ENCODE measurements around the gene CLRN2. TPM values are rescaled to one million over a fixed set of nuclear protein-coding genes. Genes with fewer than 3 reads are reported as not detected.

CLRN2 gene
- total and polyA plus RNA-seq, 4 donors = 0.19 TPM; not detected in 3

- peaks cover 13 to 24% (median 18%) of the 10 kb centered on the region in 4 donors for H3K36me3 ChIP-seq (ENCODE audit: control insufficient read depth in 4 of 4, insufficient read depth in 3 of 4, low read depth in 1 of 4, low read length in 3 of 4)
- H3K9ac ChIP-seq (ENCODE audit: low read depth in 1 of 2, low read length in 2 of 2) = peak overlapping the region in 1 of 2 donors; percentile 49
- H3K27me3 ChIP-seq (ENCODE audit: control insufficient read depth in 4 of 4, insufficient read depth in 4 of 4, low read length in 3 of 4) = no peaks in the 10 kb centered on the region
- H3K27ac ChIP-seq (ENCODE audit: low read depth in 1 of 2, low read length in 2 of 2) = peak overlapping the region; percentile 21 to 52
- H3K4me3 ChIP-seq (ENCODE audit: low read depth in 1 of 3, low read length in 3 of 3) = no peak overlapping the region
- TF ChIP-seq RAD21 (IDR thresholded peaks at IDR 0.05) (no peak), ZBTB33 (IDR thresholded peaks at IDR 0.05) (no peak), RXRA (IDR thresholded peaks at IDR 0.05) (no peak), HNF4A (conservative IDR thresholded peaks at IDR 0.05) (no peak), MAX (IDR thresholded peaks at IDR 0.05) (no peak), JUND (IDR thresholded peaks at IDR 0.05) (no peak), FOXA2 (IDR thresholded peaks at IDR 0.05) (no peak)
- no peaks in the 10 kb centered on the region for H3K9me3 ChIP-seq (ENCODE audit: control insufficient read depth in 4 of 4, low read length in 3 of 4)
- H3K4me1 ChIP-seq (ENCODE audit: control insufficient read depth in 4 of 4, insufficient read depth in 4 of 4, low read length in 3 of 4) = peaks cover 21 to 49% (median 39%) of the 10 kb centered on the region in 4 donors
- WGBS = 78% methylated on average over 3 of the region's 3 CpGs
- DNase-seq (ENCODE audit: low spot score) = no peak
These were observed 23.8 kb upstream of the CLRN2 start for GRCh38 chr4:17491196-17491595.

GRCh38 chr4:17492058-17492741 lies 22.8 kb upstream of the CLRN2 start:
- Histone ChIP-seq H3K36me3 (ENCODE audit: control insufficient read depth in 4 of 4, insufficient read depth in 3 of 4, low read depth in 1 of 4, low read length in 3 of 4) (peaks cover 7 to 16% (median 12%) of the 10 kb centered on the region in 4 donors), H3K27me3 (ENCODE audit: control insufficient read depth in 4 of 4, insufficient read depth in 4 of 4, low read length in 3 of 4) (no peaks in the 10 kb centered on the region), H3K27ac (ENCODE audit: low read depth in 1 of 2, low read length in 2 of 2) (peak overlapping the region; percentile 35 to 63), H3K4me1 (ENCODE audit: control insufficient read depth in 4 of 4, insufficient read depth in 4 of 4, low read length in 3 of 4) (peaks cover 26 to 55% (median 41%) of the 10 kb centered on the region in 4 donors), H3K9me3 (ENCODE audit: control insufficient read depth in 4 of 4, low read length in 3 of 4) (no peaks in the 10 kb centered on the region), H3K4me3 (ENCODE audit: low read depth in 1 of 3, low read length in 3 of 3) (no peak overlapping the region), H3K9ac (ENCODE audit: low read depth in 1 of 2, low read length in 2 of 2) (no peak overlapping the region)
- WGBS = 67% methylated on average over 15 of the region's 15 CpGs
- no peak for DNase-seq (ENCODE audit: low spot score)
- no peak for TF ChIP-seq FOXA2 (IDR thresholded peaks at IDR 0.05)
- no peak for TF ChIP-seq JUND (IDR thresholded peaks at IDR 0.05)
- TF ChIP-seq ZBTB33 (IDR thresholded peaks at IDR 0.05) = no peak
- TF ChIP-seq GABPA (IDR thresholded peaks at IDR 0.05 in 1 of 2, conservative IDR thresholded peaks at IDR 0.05 in 1 of 2) = no peak
- no peak for TF ChIP-seq MAX (IDR thresholded peaks at IDR 0.05)
- TF ChIP-seq RAD21 (IDR thresholded peaks at IDR 0.05) = no peak
- no peak for TF ChIP-seq NR2F2 (IDR thresholded peaks at IDR 0.05)
- TF ChIP-seq RXRA (IDR thresholded peaks at IDR 0.05) = peak; percentile 27 to 35
- no peak for TF ChIP-seq TAF1 (conservative IDR thresholded peaks at IDR 0.05)
- TF ChIP-seq EGR1 (IDR thresholded peaks at IDR 0.05; ENCODE audit: low read depth in 2 of 2) = no peak
- TF ChIP-seq ATF3 (IDR thresholded peaks at IDR 0.05) = no peak
- peak in 1 of 2 donors; percentile 37 for TF ChIP-seq HNF4A (conservative IDR thresholded peaks at IDR 0.05)
- TF ChIP-seq SP1 (IDR thresholded peaks at IDR 0.05) = no peak
- no peak for TF ChIP-seq CTCF (IDR thresholded peaks at IDR 0.05; ENCODE audit: low read depth, low read length, missing input control)
- no peak for TF ChIP-seq FOXA1 (IDR thresholded peaks at IDR 0.05)

All from liver (tissue), 9 donors.